ENCODE data around the gene DNASE1L3.
A peak's percentile ranks its signal among the peaks of the same experiment; 100 is the strongest.

Gene DNASE1L3

GRCh38 chr3:58237238-58237940, 26.6 kb upstream of the DNASE1L3 start, which contains the start of gene ABHD6:
Gene ABHD6 (plus strand): TSS chr3:58237792. CDS start chr3:58256587, 18,795 bp downstream.
- Histone ChIP-seq H3K36me3 (ENCODE audit: control insufficient read depth, insufficient read depth, low read length) (no peaks in the 10 kb centered on the region), H3K4me3 (replicated peaks; ENCODE audit: low read depth, low read length) (peak within 1 kb of the TSS; percentile 87), H3K27me3 (replicated peaks; ENCODE audit: control insufficient read depth, insufficient read depth, low read length) (no peaks in the 10 kb centered on the region)
- DNase-seq (ENCODE audit: extremely low read depth, insufficient read length) = peak; percentile 87
- TF ChIP-seq CTCF (IDR thresholded peaks at IDR 0.05; ENCODE audit: insufficient read depth, low read length, poor library complexity, severe bottlenecking) = peak; percentile 22

- Histone ChIP-seq H3K4me3 (replicated peaks; ENCODE audit: low read depth, low read length) (peak overlapping the region; percentile 71), H3K36me3 (ENCODE audit: control insufficient read depth, insufficient read depth, low read length) (no peaks in the 10 kb centered on the region), H3K27me3 (replicated peaks; ENCODE audit: control insufficient read depth, insufficient read depth, low read length) (no peaks in the 10 kb centered on the region)
- DNase-seq (ENCODE audit: extremely low read depth, insufficient read length) = no peak
- no peak for TF ChIP-seq CTCF (IDR thresholded peaks at IDR 0.05; ENCODE audit: insufficient read depth, low read length, poor library complexity, severe bottlenecking)
Observed at GRCh38 chr3:58236527-58237237, 25.9 kb upstream of the DNASE1L3 start.

GRCh38 chr3:58235970-58236369, 25.2 kb upstream of the DNASE1L3 start:
- no peak for TF ChIP-seq CTCF (IDR thresholded peaks at IDR 0.05; ENCODE audit: insufficient read depth, low read length, poor library complexity, severe bottlenecking)
- Histone ChIP-seq H3K36me3 (ENCODE audit: control insufficient read depth, insufficient read depth, low read length) (no peaks in the 10 kb centered on the region), H3K4me3 (replicated peaks; ENCODE audit: low read depth, low read length) (no peak overlapping the region), H3K27me3 (replicated peaks; ENCODE audit: control insufficient read depth, insufficient read depth, low read length) (no peaks in the 10 kb centered on the region)
- no peak for DNase-seq (ENCODE audit: extremely low read depth, insufficient read length)

- DNase-seq (ENCODE audit: extremely low read depth, insufficient read length) = no peak
- H3K27me3 ChIP-seq (replicated peaks; ENCODE audit: control insufficient read depth, insufficient read depth, low read length) = no peaks in the 10 kb centered on the region
- TF ChIP-seq CTCF (IDR thresholded peaks at IDR 0.05; ENCODE audit: insufficient read depth, low read length, poor library complexity, severe bottlenecking) = no peak
Observed at GRCh38 chr3:58234516-58234931, 23.8 kb upstream of the DNASE1L3 start.

GRCh38 chr3:58231666-58232065, 20.9 kb upstream of the DNASE1L3 start:
- Histone ChIP-seq H3K4me3 (replicated peaks; ENCODE audit: low read depth, low read length) (no peak overlapping the region), H3K27me3 (replicated peaks; ENCODE audit: control insufficient read depth, insufficient read depth, low read length) (no peaks in the 10 kb centered on the region), H3K36me3 (ENCODE audit: control insufficient read depth, insufficient read depth, low read length) (no peaks in the 10 kb centered on the region)
- no peak for TF ChIP-seq CTCF (IDR thresholded peaks at IDR 0.05; ENCODE audit: insufficient read depth, low read length, poor library complexity, severe bottlenecking)
- DNase-seq (ENCODE audit: extremely low read depth, insufficient read length) = no peak

More at GRCh38 chr3:58234516-58234931, 23.8 kb upstream of the DNASE1L3 start:
- no peak overlapping the region for H3K4me3 ChIP-seq (replicated peaks; ENCODE audit: low read depth, low read length)
- no peaks in the 10 kb centered on the region for H3K36me3 ChIP-seq (ENCODE audit: control insufficient read depth, insufficient read depth, low read length)

Data from GM06990 (cell line).